ENCODE measurements around the gene ODC1. TPM values are rescaled to one million over a fixed set of nuclear protein-coding genes. Genes with fewer than 3 reads are reported as not detected.

The ODC1 gene
- total and polyA plus RNA-seq, 2 donors (not counting 3 experiments of a cell fraction or from before 2014, with no cell fraction given): 109 to 132 TPM

- no TSS peak for BruUV-seq (replicated peaks)
These were observed 20.5 kb downstream of the ODC1 start for GRCh38 chr2:10427618-10427949.

GRCh38 chr2:10426726-10427617 lies 21.2 kb downstream of the ODC1 start:
- CTCF ChIA-PET: interaction anchor here (1.1 to 3.0 kb wide), 3 partner anchors 8 to 354 kb away, joined by 3 to 9 read pairs (median 4); no protein-coding TSS in a partner anchor
- Histone ChIP-seq H3K27me3 (ENCODE audit: control insufficient read depth in 2 of 2, insufficient read depth in 2 of 2, low read length in 2 of 2) (no peaks in the 10 kb centered on the region), H3K4me2 (ENCODE audit: insufficient read depth, low read length) (no peak overlapping the region), H3K4me1 (ENCODE audit: control insufficient read depth, extremely low read depth, insufficient read depth, low read length) (no peaks in the 10 kb centered on the region), H3K9me1 (replicated peaks; ENCODE audit: control insufficient read depth, extremely low read depth, insufficient read depth, low read length) (no peaks in the 10 kb centered on the region), H3K9me3 (replicated peaks; ENCODE audit: control insufficient read depth, insufficient read depth, low read length) (no peaks in the 10 kb centered on the region), H3K27ac (ENCODE audit: insufficient read depth, low read depth, low read length) (no peak overlapping the region), H4K20me1 (replicated peaks; ENCODE audit: control insufficient read depth, extremely low read depth, insufficient read depth, low read length) (no peaks in the 10 kb centered on the region), H3K79me2 (ENCODE audit: control insufficient read depth, insufficient read depth, low read length) (no peaks in the 10 kb centered on the region), H2AFZ (ENCODE audit: low read depth, low read length) (no peak overlapping the region), H3K36me3 (ENCODE audit: control insufficient read depth in 2 of 2, extremely low read depth in 1 of 2, insufficient read depth in 2 of 2, low read length in 2 of 2) (peaks cover 0 to 9% of the 10 kb centered on the region in 2 experiments), H3K9ac (replicated peaks; ENCODE audit: extremely low read depth, insufficient read depth, low read length) (no peak overlapping the region), H3K4me3 (replicated peaks in 1 of 3; ENCODE audit: insufficient read depth in 1 of 3, low read depth in 1 of 3, low read length in 3 of 3) (no peak overlapping the region)
- POLR2A ChIA-PET: no interaction called here
- BruUV-seq (replicated peaks): TSS peak; percentile 82
- intact Hi-C loops (cut with micrococcal nuclease) (no loop called here), dilution Hi-C loops (cut with MboI; ENCODE audit: extremely low pct_ligation_motif_present, low sequenced_read_pairs) (no loop called here)
- FAIRE-seq (no peak), DNase-seq (ENCODE audit: low read depth, low spot score) (no peak)
- TF ChIP-seq MAX (IDR thresholded peaks at IDR 0.05; ENCODE audit: insufficient read depth, insufficient read length) (no peak), JUN (IDR thresholded peaks at IDR 0.05; ENCODE audit: borderline replicate concordance, insufficient read depth, insufficient read length, low read depth) (no peak), POLR2AphosphoS5 (IDR thresholded peaks at IDR 0.05; ENCODE audit: insufficient read depth, low read depth, low read length) (no peak), GATA2 (IDR thresholded peaks at IDR 0.05; ENCODE audit: insufficient read depth, insufficient read length, low read depth, low read length) (no peak), POLR2A (IDR thresholded peaks at IDR 0.05; ENCODE audit: low read depth, low read length) (no peak), EZH2 (IDR thresholded peaks at IDR 0.05; ENCODE audit: borderline replicate concordance, low read depth, low read length, severe bottlenecking) (no peak), MYC (IDR thresholded peaks at IDR 0.05; ENCODE audit: low read depth, low read length) (no peak), CTCF (IDR thresholded peaks at IDR 0.05; ENCODE audit: extremely low read depth in 1 of 2, insufficient read depth in 1 of 2, low read depth in 1 of 2, low read length in 2 of 2) (no peak), FOS (IDR thresholded peaks at IDR 0.05; ENCODE audit: borderline replicate concordance, insufficient read depth, low read length) (no peak)

More at GRCh38 chr2:10427618-10427949, 20.5 kb downstream of the ODC1 start:
- no peaks in the 10 kb centered on the region for H3K4me1 ChIP-seq (ENCODE audit: control insufficient read depth, extremely low read depth, insufficient read depth, low read length)
- intact Hi-C loops (cut with micrococcal nuclease) (no loop called here), dilution Hi-C loops (cut with MboI; ENCODE audit: extremely low pct_ligation_motif_present, low sequenced_read_pairs) (no loop called here)
- CTCF ChIA-PET: interaction anchor here (1.6 kb wide), 1 partner anchor 355 kb away, joined by 6 read pairs; no protein-coding TSS in a partner anchor
- no peak overlapping the region for H3K4me2 ChIP-seq (ENCODE audit: insufficient read depth, low read length)
- POLR2A ChIA-PET: no interaction called here
- no peak overlapping the region for H3K27ac ChIP-seq (ENCODE audit: insufficient read depth, low read depth, low read length)
- H3K79me2 ChIP-seq (ENCODE audit: control insufficient read depth, insufficient read depth, low read length): no peaks in the 10 kb centered on the region
- H3K4me3 ChIP-seq (replicated peaks in 1 of 3; ENCODE audit: insufficient read depth in 1 of 3, low read depth in 1 of 3, low read length in 3 of 3): no peak overlapping the region
- peaks cover 0 to 9% of the 10 kb centered on the region in 2 experiments for H3K36me3 ChIP-seq (ENCODE audit: control insufficient read depth in 2 of 2, extremely low read depth in 1 of 2, insufficient read depth in 2 of 2, low read length in 2 of 2)
- H2AFZ ChIP-seq (ENCODE audit: low read depth, low read length): no peak overlapping the region
- H3K9me3 ChIP-seq (replicated peaks; ENCODE audit: control insufficient read depth, insufficient read depth, low read length): no peaks in the 10 kb centered on the region
- no peaks in the 10 kb centered on the region for H3K9me1 ChIP-seq (replicated peaks; ENCODE audit: control insufficient read depth, extremely low read depth, insufficient read depth, low read length)
- FAIRE-seq (no peak), DNase-seq (ENCODE audit: low read depth, low spot score) (no peak)
- H3K27me3 ChIP-seq (ENCODE audit: control insufficient read depth in 2 of 2, insufficient read depth in 2 of 2, low read length in 2 of 2): no peaks in the 10 kb centered on the region
- H4K20me1 ChIP-seq (replicated peaks; ENCODE audit: control insufficient read depth, extremely low read depth, insufficient read depth, low read length): no peaks in the 10 kb centered on the region
- TF ChIP-seq MAX (IDR thresholded peaks at IDR 0.05; ENCODE audit: insufficient read depth, insufficient read length) (no peak), POLR2A (IDR thresholded peaks at IDR 0.05; ENCODE audit: low read depth, low read length) (no peak), FOS (IDR thresholded peaks at IDR 0.05; ENCODE audit: borderline replicate concordance, insufficient read depth, low read length) (no peak)
- H3K9ac ChIP-seq (replicated peaks; ENCODE audit: extremely low read depth, insufficient read depth, low read length): no peak overlapping the region
